ENCODE results near the gene TMEM139.

Gene TMEM139

GRCh38 chr7:143237366-143237765 is 47.4 kb upstream of the TMEM139 start:
- no peaks in the 10 kb centered on the region for H3K9me3 ChIP-seq (replicated peaks; ENCODE audit: insufficient read depth, low read length)
- H3K79me2 ChIP-seq (ENCODE audit: low read length): no peaks in the 10 kb centered on the region
- H3K4me1 ChIP-seq (ENCODE audit: low read length): no peaks in the 10 kb centered on the region

GRCh38 chr7:143238289-143238980 is 46.3 kb upstream of the TMEM139 start:
- H3K4me1 ChIP-seq (ENCODE audit: low read length): no peaks in the 10 kb centered on the region
- no peak overlapping the region for H3K9ac ChIP-seq (ENCODE audit: low read length)
- H4K20me1 ChIP-seq (ENCODE audit: insufficient read depth, low read length): no peaks in the 10 kb centered on the region
- no peak overlapping the region for H3K27ac ChIP-seq (ENCODE audit: low read length)
- no peaks in the 10 kb centered on the region for H3F3A ChIP-seq (ENCODE audit: insufficient read depth, low read length)
- no peaks in the 10 kb centered on the region for H3K27me3 ChIP-seq (replicated peaks; ENCODE audit: insufficient read depth, low read length)
- no peak overlapping the region for H3K4me2 ChIP-seq (ENCODE audit: low read depth, low read length)
- no peaks in the 10 kb centered on the region for H3K9me2 ChIP-seq (replicated peaks; ENCODE audit: insufficient read depth, low read length)
- no peaks in the 10 kb centered on the region for H3K79me2 ChIP-seq (ENCODE audit: low read length)
- no peak overlapping the region for H3K4me3 ChIP-seq (ENCODE audit: low read length)
- H2AFZ ChIP-seq (ENCODE audit: low read length): no peak overlapping the region
- DNase-seq: no peak
- no peaks in the 10 kb centered on the region for H3K36me3 ChIP-seq (replicated peaks; ENCODE audit: insufficient read depth, low read length)
- TF ChIP-seq EZH2phosphoT487 (IDR thresholded peaks at IDR 0.05; ENCODE audit: low read length): no peak
- TF ChIP-seq CTCF (IDR thresholded peaks at IDR 0.05; ENCODE audit: low read length): no peak
- TF ChIP-seq EZH2 (optimal IDR thresholded peaks at IDR 0.05; ENCODE audit: low read depth, low read length): no peak
- H3K9me3 ChIP-seq (replicated peaks; ENCODE audit: insufficient read depth, low read length): no peaks in the 10 kb centered on the region

More at GRCh38 chr7:143237366-143237765, 47.4 kb upstream of the TMEM139 start:
- TF ChIP-seq EZH2 (optimal IDR thresholded peaks at IDR 0.05; ENCODE audit: low read depth, low read length): no peak
- no peak for TF ChIP-seq CTCF (IDR thresholded peaks at IDR 0.05; ENCODE audit: low read length)
- TF ChIP-seq EZH2phosphoT487 (IDR thresholded peaks at IDR 0.05; ENCODE audit: low read length): no peak
- Histone ChIP-seq H3F3A (ENCODE audit: insufficient read depth, low read length) (no peaks in the 10 kb centered on the region), H3K9ac (ENCODE audit: low read length) (no peak overlapping the region), H3K27me3 (replicated peaks; ENCODE audit: insufficient read depth, low read length) (no peaks in the 10 kb centered on the region), H3K4me3 (ENCODE audit: low read length) (no peak overlapping the region), H2AFZ (ENCODE audit: low read length) (no peak overlapping the region), H4K20me1 (ENCODE audit: insufficient read depth, low read length) (no peaks in the 10 kb centered on the region), H3K9me2 (replicated peaks; ENCODE audit: insufficient read depth, low read length) (no peaks in the 10 kb centered on the region), H3K4me2 (ENCODE audit: low read depth, low read length) (no peak overlapping the region), H3K27ac (ENCODE audit: low read length) (no peak overlapping the region), H3K36me3 (replicated peaks; ENCODE audit: insufficient read depth, low read length) (no peaks in the 10 kb centered on the region)
- no peak for DNase-seq

DNA sequence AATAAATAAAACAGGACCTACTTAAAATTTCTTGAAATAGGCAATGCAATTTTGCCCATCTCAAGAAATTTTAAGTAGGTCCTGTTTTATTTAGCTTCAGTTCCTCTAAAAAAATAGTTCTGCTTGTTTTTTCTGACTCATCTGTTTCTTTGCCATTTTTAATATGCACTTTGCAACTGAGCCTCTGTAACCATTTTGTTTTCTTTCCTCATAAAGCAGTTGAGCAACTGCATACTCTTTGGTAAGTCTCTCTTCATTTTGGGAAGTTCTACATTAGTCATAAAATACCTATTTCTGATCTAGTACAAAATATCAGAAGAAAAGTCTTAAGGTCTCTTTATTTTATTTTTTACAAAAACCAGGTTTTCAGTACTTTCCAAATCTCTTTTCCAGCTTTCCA is 44.9 kb upstream of the TMEM139 start:
- Histone ChIP-seq H3K4me3 (ENCODE audit: low read length) (no peak overlapping the region), H3K27me3 (replicated peaks; ENCODE audit: insufficient read depth, low read length) (no peaks in the 10 kb centered on the region), H2AFZ (ENCODE audit: low read length) (no peak overlapping the region), H3K4me2 (ENCODE audit: low read depth, low read length) (no peak overlapping the region), H3K36me3 (replicated peaks; ENCODE audit: insufficient read depth, low read length) (no peaks in the 10 kb centered on the region), H3K79me2 (ENCODE audit: low read length) (no peaks in the 10 kb centered on the region), H3K4me1 (ENCODE audit: low read length) (no peaks in the 10 kb centered on the region), H4K20me1 (ENCODE audit: insufficient read depth, low read length) (no peaks in the 10 kb centered on the region), H3K27ac (ENCODE audit: low read length) (no peak overlapping the region), H3K9me3 (replicated peaks; ENCODE audit: insufficient read depth, low read length) (no peaks in the 10 kb centered on the region), H3K9ac (ENCODE audit: low read length) (no peak overlapping the region), H3K9me2 (replicated peaks; ENCODE audit: insufficient read depth, low read length) (no peaks in the 10 kb centered on the region), H3F3A (ENCODE audit: insufficient read depth, low read length) (no peaks in the 10 kb centered on the region)
- TF ChIP-seq EZH2phosphoT487 (IDR thresholded peaks at IDR 0.05; ENCODE audit: low read length) (no peak), EZH2 (optimal IDR thresholded peaks at IDR 0.05; ENCODE audit: low read depth, low read length) (no peak), CTCF (IDR thresholded peaks at IDR 0.05; ENCODE audit: low read length) (no peak)
- no peak for DNase-seq

All from MM.1S (cell line).